BLaER1 treated with 17β-estradiol and CSF1 and Interleukin-3, amounts not matched to agents 10 nM and 100 nM (cell line): ENCODE data around the gene SEMA6A.

Experiments used
- H3K27ac ChIP-seq, 11 experiments: shearing (Covaris generic); formaldehyde crosslinking; 2 replicates each; pipeline ENCODE4 v1.8.1; 2022
- H3K27me3 ChIP-seq, 11 experiments: shearing (Covaris generic); formaldehyde crosslinking; 2 replicates each; pipeline ENCODE4 v1.8.1; 2022
- H3K36me3 ChIP-seq, 11 experiments: shearing (Covaris generic); formaldehyde crosslinking; 2 replicates each; pipeline ENCODE4 v1.8.1; 2022
- H3K4me1 ChIP-seq, 10 experiments: shearing (Covaris generic); formaldehyde crosslinking; 2 replicates each; pipeline ENCODE4 v1.8.1; 2022
- H3K4me2 ChIP-seq, 11 experiments: shearing (Covaris generic); formaldehyde crosslinking; 2 replicates each; pipeline ENCODE4 v1.8.1; 2022
- H3K4me3 ChIP-seq, 10 experiments: shearing (Covaris generic); formaldehyde crosslinking; 2 replicates each; pipeline ENCODE4 v1.8.1; 2022
- H3K9ac ChIP-seq, 11 experiments: shearing (Covaris generic); formaldehyde crosslinking; 2 replicates each; pipeline ENCODE4 v1.8.1; 2022
- H3K9me3 ChIP-seq, 11 experiments: shearing (Covaris generic); formaldehyde crosslinking; replicated peaks in 1 of 11; 2 replicates each; pipeline ENCODE4 v1.8.1; 2022
- H4K20me1 ChIP-seq, 11 experiments: shearing (Covaris generic); formaldehyde crosslinking; 2 replicates each; pipeline ENCODE4 v1.8.1; 2022
- Cebpa-rat ChIP-seq, 11 experiments: shearing (Covaris generic); IDR thresholded peaks; 2 replicates each; pipeline ENCODE4 v1.8.1; 2022

Gene SEMA6A

GRCh38 chr5:116532762-116533525 is 41.7 kb downstream of the SEMA6A start:
- Histone ChIP-seq H3K9me3 (no peaks in the 10 kb centered on the region), H3K9ac (no peak overlapping the region), H3K27me3 (no peaks in the 10 kb centered on the region), H3K4me2 (no peak overlapping the region), H3K4me1 (peaks cover 0 to 15% (median 0%) of the 10 kb centered on the region in 10 experiments; a peak in 4 of 20 replicates), H3K36me3 (no peaks in the 10 kb centered on the region), H3K4me3 (no peak overlapping the region), H3K27ac (no peak overlapping the region), H4K20me1 (no peaks in the 10 kb centered on the region)
- TF ChIP-seq Cebpa-rat (IDR thresholded peaks at IDR 0.05), result no peak

- Histone ChIP-seq H3K9ac (no peak overlapping the region), H4K20me1 (no peaks in the 10 kb centered on the region), H3K27me3 (no peaks in the 10 kb centered on the region), H3K36me3 (no peaks in the 10 kb centered on the region), H3K4me2 (no peak overlapping the region), H3K4me3 (no peak overlapping the region), H3K4me1 (peaks cover 0 to 15% (median 0%) of the 10 kb centered on the region in 10 experiments; a peak in 4 of 20 replicates), H3K9me3 (no peaks in the 10 kb centered on the region), H3K27ac (no peak overlapping the region)
- TF ChIP-seq Cebpa-rat (IDR thresholded peaks at IDR 0.05), result no peak
Observed at GRCh38 chr5:116531635-116532034, 43.0 kb downstream of the SEMA6A start.

- Histone ChIP-seq H4K20me1 (no peaks in the 10 kb centered on the region), H3K27ac (no peak overlapping the region), H3K9ac (no peak overlapping the region), H3K27me3 (no peaks in the 10 kb centered on the region), H3K4me1 (peaks cover 0 to 15% (median 0%) of the 10 kb centered on the region in 10 experiments; a peak in 4 of 20 replicates), H3K36me3 (no peaks in the 10 kb centered on the region), H3K4me3 (no peak overlapping the region), H3K4me2 (no peak overlapping the region), H3K9me3 (no peaks in the 10 kb centered on the region)
- TF ChIP-seq Cebpa-rat (IDR thresholded peaks at IDR 0.05), result no peak
Observed at GRCh38 chr5:116531117-116531516, 43.5 kb downstream of the SEMA6A start.

GRCh38 chr5:116530276-116530675 is 44.3 kb downstream of the SEMA6A start:
- Histone ChIP-seq H4K20me1 (no peaks in the 10 kb centered on the region), H3K9me3 (no peaks in the 10 kb centered on the region), H3K36me3 (no peaks in the 10 kb centered on the region), H3K4me3 (no peak overlapping the region), H3K4me1 (peaks cover 0 to 10% (median 0%) of the 10 kb centered on the region in 10 experiments; a peak in 4 of 20 replicates), H3K27me3 (no peaks in the 10 kb centered on the region), H3K27ac (no peak overlapping the region), H3K4me2 (no peak overlapping the region), H3K9ac (no peak overlapping the region)
- TF ChIP-seq Cebpa-rat (IDR thresholded peaks at IDR 0.05), result no peak

GRCh38 chr5:116529615-116530014 is 45.0 kb downstream of the SEMA6A start:
- H3K27ac ChIP-seq, result no peak overlapping the region
- H3K36me3 ChIP-seq, result no peaks in the 10 kb centered on the region
- H3K4me3 ChIP-seq, result no peak overlapping the region
- peaks cover 0 to 4% (median 0%) of the 10 kb centered on the region in 10 experiments; a peak in 3 of 20 replicates for H3K4me1 ChIP-seq
- no peak for TF ChIP-seq Cebpa-rat (IDR thresholded peaks at IDR 0.05)
- H3K27me3 ChIP-seq, result no peaks in the 10 kb centered on the region
- H3K9ac ChIP-seq, result no peak overlapping the region
- no peaks in the 10 kb centered on the region for H4K20me1 ChIP-seq
- H3K9me3 ChIP-seq, result no peaks in the 10 kb centered on the region
- no peak overlapping the region for H3K4me2 ChIP-seq

- no peak for TF ChIP-seq Cebpa-rat (IDR thresholded peaks at IDR 0.05)
- Histone ChIP-seq H3K27ac (no peak overlapping the region), H3K9ac (no peak overlapping the region), H3K9me3 (no peaks in the 10 kb centered on the region), H4K20me1 (no peaks in the 10 kb centered on the region), H3K4me3 (no peak overlapping the region), H3K4me1 (no peaks in the 10 kb centered on the region), H3K4me2 (no peak overlapping the region), H3K36me3 (no peaks in the 10 kb centered on the region), H3K27me3 (no peaks in the 10 kb centered on the region)
Observed at GRCh38 chr5:116528519-116529234, 45.9 kb downstream of the SEMA6A start.

GRCh38 chr5:116527582-116527981 is 47.0 kb downstream of the SEMA6A start:
- Histone ChIP-seq H3K4me3 (no peak overlapping the region), H4K20me1 (no peaks in the 10 kb centered on the region), H3K4me1 (peaks cover 0 to 10% (median 8%) of the 10 kb centered on the region in 10 experiments; a peak in 15 of 20 replicates)

GRCh38 chr5:116525674-116526073 is 48.9 kb downstream of the SEMA6A start:
- peaks cover 5 to 27% (median 23%) of the 10 kb centered on the region in 10 experiments; a peak in 19 of 20 replicates for H3K4me1 ChIP-seq
- no peaks in the 10 kb centered on the region for H4K20me1 ChIP-seq
- TF ChIP-seq Cebpa-rat (IDR thresholded peaks at IDR 0.05), result no peak
- H3K4me2 ChIP-seq, result no peak overlapping the region
- no peak overlapping the region for H3K4me3 ChIP-seq
- no peak overlapping the region for H3K9ac ChIP-seq
- H3K36me3 ChIP-seq, result no peaks in the 10 kb centered on the region
- H3K9me3 ChIP-seq, result no peaks in the 10 kb centered on the region
- H3K27ac ChIP-seq, result no peak overlapping the region
- H3K27me3 ChIP-seq, result no peaks in the 10 kb centered on the region

More at GRCh38 chr5:116527582-116527981, 47.0 kb downstream of the SEMA6A start:
- Histone ChIP-seq H3K27me3 (no peaks in the 10 kb centered on the region), H3K9me3 (no peaks in the 10 kb centered on the region), H3K4me2 (no peak overlapping the region), H3K36me3 (no peaks in the 10 kb centered on the region), H3K9ac (no peak overlapping the region), H3K27ac (no peak overlapping the region)
- TF ChIP-seq Cebpa-rat (IDR thresholded peaks at IDR 0.05), result no peak

GRCh38 chr5:116524966-116525365 is 49.7 kb downstream of the SEMA6A start:
- no peak for TF ChIP-seq Cebpa-rat (IDR thresholded peaks at IDR 0.05)
- Histone ChIP-seq H3K9ac (no peak overlapping the region), H3K4me2 (no peak overlapping the region), H3K4me3 (no peak overlapping the region), H4K20me1 (no peaks in the 10 kb centered on the region), H3K4me1 (peaks cover 5 to 31% (median 26%) of the 10 kb centered on the region in 10 experiments; a peak in 19 of 20 replicates), H3K9me3 (no peaks in the 10 kb centered on the region), H3K27me3 (no peaks in the 10 kb centered on the region), H3K36me3 (no peaks in the 10 kb centered on the region), H3K27ac (no peak overlapping the region)
